ENCODE measurements around the gene ZBTB47.

Gene ZBTB47

GRCh38 chr3:42685891-42686820 is 32.7 kb downstream of the ZBTB47 start:
- H3K4me3 ChIP-seq (ENCODE audit: extremely low read depth, insufficient read depth, low read length, poor library complexity, severe bottlenecking), result no peak overlapping the region
- 82 to 90% methylated on average over 78 to 79 of the region's 80 CpGs for WGBS, 2 experiments (ENCODE audit: insufficient coverage in 2 of 2)
- peaks cover 13% of the 10 kb centered on the region for H3K4me1 ChIP-seq (ENCODE audit: control insufficient read depth, insufficient read depth, low read length, poor library complexity, severe bottlenecking)
- no peak overlapping the region for H3K27ac ChIP-seq (ENCODE audit: low read depth, low read length, severe bottlenecking)
- no peaks in the 10 kb centered on the region for H3K9me3 ChIP-seq (ENCODE audit: control insufficient read depth, low read length)
- no peaks in the 10 kb centered on the region for H3K36me3 ChIP-seq (ENCODE audit: control insufficient read depth, insufficient read depth, low read length)

GRCh38 chr3:42686832-42687650 is 33.5 kb downstream of the ZBTB47 start:
- 91 to 92% methylated on average over 7 of the region's 7 CpGs for WGBS, 2 experiments (ENCODE audit: insufficient coverage in 2 of 2)
- Histone ChIP-seq H3K4me3 (ENCODE audit: extremely low read depth, insufficient read depth, low read length, poor library complexity, severe bottlenecking) (no peak overlapping the region), H3K9me3 (ENCODE audit: control insufficient read depth, low read length) (no peaks in the 10 kb centered on the region), H3K4me1 (ENCODE audit: control insufficient read depth, insufficient read depth, low read length, poor library complexity, severe bottlenecking) (peaks cover 13% of the 10 kb centered on the region), H3K27ac (ENCODE audit: low read depth, low read length, severe bottlenecking) (no peak overlapping the region), H3K36me3 (ENCODE audit: control insufficient read depth, insufficient read depth, low read length) (no peaks in the 10 kb centered on the region)

- peaks cover 13% of the 10 kb centered on the region for H3K4me1 ChIP-seq (ENCODE audit: control insufficient read depth, insufficient read depth, low read length, poor library complexity, severe bottlenecking)
- H3K36me3 ChIP-seq (ENCODE audit: control insufficient read depth, insufficient read depth, low read length), result no peaks in the 10 kb centered on the region
- no peaks in the 10 kb centered on the region for H3K9me3 ChIP-seq (ENCODE audit: control insufficient read depth, low read length)
- 91 to 94% methylated on average over 7 to 15 of the region's 15 CpGs for WGBS, 2 experiments (ENCODE audit: insufficient coverage in 2 of 2)
- no peak overlapping the region for H3K27ac ChIP-seq (ENCODE audit: low read depth, low read length, severe bottlenecking)
- no peak overlapping the region for H3K4me3 ChIP-seq (ENCODE audit: extremely low read depth, insufficient read depth, low read length, poor library complexity, severe bottlenecking)
These were observed 34.5 kb downstream of the ZBTB47 start for GRCh38 chr3:42688016-42688415.

- Histone ChIP-seq H3K27ac (ENCODE audit: low read depth, low read length, severe bottlenecking) (no peak overlapping the region), H3K9me3 (ENCODE audit: control insufficient read depth, low read length) (no peaks in the 10 kb centered on the region), H3K4me1 (ENCODE audit: control insufficient read depth, insufficient read depth, low read length, poor library complexity, severe bottlenecking) (peaks cover 7% of the 10 kb centered on the region), H3K4me3 (ENCODE audit: extremely low read depth, insufficient read depth, low read length, poor library complexity, severe bottlenecking) (no peak overlapping the region), H3K36me3 (ENCODE audit: control insufficient read depth, insufficient read depth, low read length) (no peaks in the 10 kb centered on the region)
- WGBS, 2 experiments (ENCODE audit: insufficient coverage in 2 of 2), result 95% methylated on average over 16 to 20 of the region's 22 CpGs
These were observed 35.3 kb downstream of the ZBTB47 start for GRCh38 chr3:42688487-42689420.

- 65 to 75% methylated on average over 9 of the region's 9 CpGs for WGBS, 2 experiments (ENCODE audit: insufficient coverage in 2 of 2)
- no peak overlapping the region for H3K27ac ChIP-seq (ENCODE audit: low read depth, low read length, severe bottlenecking)
- no peaks in the 10 kb centered on the region for H3K36me3 ChIP-seq (ENCODE audit: control insufficient read depth, insufficient read depth, low read length)
- peaks cover 2% of the 10 kb centered on the region for H3K4me1 ChIP-seq (ENCODE audit: control insufficient read depth, insufficient read depth, low read length, poor library complexity, severe bottlenecking)
- no peaks in the 10 kb centered on the region for H3K9me3 ChIP-seq (ENCODE audit: control insufficient read depth, low read length)
- H3K4me3 ChIP-seq (ENCODE audit: extremely low read depth, insufficient read depth, low read length, poor library complexity, severe bottlenecking), result no peak overlapping the region
These were observed 36.0 kb downstream of the ZBTB47 start for GRCh38 chr3:42689421-42690014.

- no peak overlapping the region for H3K4me3 ChIP-seq (ENCODE audit: extremely low read depth, insufficient read depth, low read length, poor library complexity, severe bottlenecking)
- 91 to 92% methylated on average over 6 to 7 of the region's 7 CpGs for WGBS, 2 experiments (ENCODE audit: insufficient coverage in 2 of 2)
- no peak overlapping the region for H3K27ac ChIP-seq (ENCODE audit: low read depth, low read length, severe bottlenecking)
- no peaks in the 10 kb centered on the region for H3K36me3 ChIP-seq (ENCODE audit: control insufficient read depth, insufficient read depth, low read length)
- no peaks in the 10 kb centered on the region for H3K4me1 ChIP-seq (ENCODE audit: control insufficient read depth, insufficient read depth, low read length, poor library complexity, severe bottlenecking)
- no peaks in the 10 kb centered on the region for H3K9me3 ChIP-seq (ENCODE audit: control insufficient read depth, low read length)
These were observed 36.7 kb downstream of the ZBTB47 start for GRCh38 chr3:42690191-42690590.

- H3K36me3 ChIP-seq (ENCODE audit: control insufficient read depth, insufficient read depth, low read length), result no peaks in the 10 kb centered on the region
- no peaks in the 10 kb centered on the region for H3K9me3 ChIP-seq (ENCODE audit: control insufficient read depth, low read length)
- 85 to 92% methylated on average over 9 of the region's 10 CpGs for WGBS, 2 experiments (ENCODE audit: insufficient coverage in 2 of 2)
- H3K4me1 ChIP-seq (ENCODE audit: control insufficient read depth, insufficient read depth, low read length, poor library complexity, severe bottlenecking), result no peaks in the 10 kb centered on the region
- H3K4me3 ChIP-seq (ENCODE audit: extremely low read depth, insufficient read depth, low read length, poor library complexity, severe bottlenecking), result no peak overlapping the region
- H3K27ac ChIP-seq (ENCODE audit: low read depth, low read length, severe bottlenecking), result no peak overlapping the region
These were observed 37.5 kb downstream of the ZBTB47 start for GRCh38 chr3:42690766-42691680.

- H3K27ac ChIP-seq (ENCODE audit: low read depth, low read length, severe bottlenecking), result no peak overlapping the region
- no peaks in the 10 kb centered on the region for H3K36me3 ChIP-seq (ENCODE audit: control insufficient read depth, insufficient read depth, low read length)
- no peaks in the 10 kb centered on the region for H3K9me3 ChIP-seq (ENCODE audit: control insufficient read depth, low read length)
- 81 to 86% methylated on average over 6 to 7 of the region's 13 CpGs for WGBS, 2 experiments (ENCODE audit: insufficient coverage in 2 of 2)
- no peak overlapping the region for H3K4me3 ChIP-seq (ENCODE audit: extremely low read depth, insufficient read depth, low read length, poor library complexity, severe bottlenecking)
- no peaks in the 10 kb centered on the region for H3K4me1 ChIP-seq (ENCODE audit: control insufficient read depth, insufficient read depth, low read length, poor library complexity, severe bottlenecking)
These were observed 38.5 kb downstream of the ZBTB47 start for GRCh38 chr3:42691816-42692666.
